ENCODE measurements around the gene GAL3ST1. TPM values are rescaled to one million over a fixed set of nuclear protein-coding genes. Genes with fewer than 3 reads are reported as not detected.

The GAL3ST1 gene
- total RNA-seq, 1 experiment from 2014 or later, result 2.1 TPM

- ChIA-PET CTCF (no interaction called here), POLR2A (no interaction called here)
- ATAC-seq, result no peak
Measured at GRCh38 chr22:30547188-30547587, 27.3 kb downstream of the GAL3ST1 start.

More at GRCh38 chr22:30547188-30547587, 27.3 kb downstream of the GAL3ST1 start:
- no peaks in the 10 kb centered on the region for H3K79me2 ChIP-seq (ENCODE audit: insufficient read depth, low read length)
- H3K27ac ChIP-seq (ENCODE audit: low read depth, low read length), result no peak overlapping the region
- no peak for TF ChIP-seq JUND (IDR thresholded peaks at IDR 0.05)
- no peak for TF ChIP-seq SP1 (IDR thresholded peaks at IDR 0.05; ENCODE audit: low read depth)
- TF ChIP-seq ZBTB33 (IDR thresholded peaks at IDR 0.05; ENCODE audit: extremely low read depth, insufficient replicate concordance, low read length), result no peak
- TF ChIP-seq CEBPB (IDR thresholded peaks at IDR 0.05; ENCODE audit: low read depth), result no peak
- no peak for TF ChIP-seq MAX (IDR thresholded peaks at IDR 0.05)
- no peak for TF ChIP-seq YY1 (IDR thresholded peaks at IDR 0.05; ENCODE audit: extremely low read depth, insufficient replicate concordance, low read depth, low read length)
- no peak for TF ChIP-seq POLR2AphosphoS5 (IDR thresholded peaks at IDR 0.05; ENCODE audit: low read depth, low read length)
- no peak for TF ChIP-seq EZH2phosphoT487 (IDR thresholded peaks at IDR 0.05; ENCODE audit: borderline replicate concordance)
- no peak for TF ChIP-seq SIN3A (IDR thresholded peaks at IDR 0.05; ENCODE audit: low read depth)
- no peak for TF ChIP-seq ELF1 (IDR thresholded peaks at IDR 0.05; ENCODE audit: borderline replicate concordance, low read depth)
- TF ChIP-seq ZNF274 (IDR thresholded peaks at IDR 0.05; ENCODE audit: low read depth, low read length), result no peak
- no peak for TF ChIP-seq CBX3 (IDR thresholded peaks at IDR 0.05; ENCODE audit: low read depth)
- no peak for TF ChIP-seq FOSL1 (IDR thresholded peaks at IDR 0.05; ENCODE audit: low read depth)
- no peak for TF ChIP-seq REST (IDR thresholded peaks at IDR 0.05; ENCODE audit: low read depth)
- no peak for TF ChIP-seq CTCF (IDR thresholded peaks at IDR 0.05 in 2 of 3, conservative IDR thresholded peaks at IDR 0.05 in 1 of 3; ENCODE audit: borderline replicate concordance in 1 of 3, insufficient read depth in 1 of 3, low read depth in 2 of 3, low read length in 2 of 3)
- no peak for TF ChIP-seq ZFX (IDR thresholded peaks at IDR 0.05)
- TF ChIP-seq POLR2A (IDR thresholded peaks at IDR 0.05; ENCODE audit: borderline replicate concordance, extremely low read depth, insufficient read depth, insufficient read length), result no peak
- no peaks in the 10 kb centered on the region for H3K4me1 ChIP-seq (ENCODE audit: control insufficient read depth in 1 of 2, insufficient read depth in 2 of 2, low read length in 2 of 2)
- no TSS peak for BruUV-seq (replicated peaks)
- no peak overlapping the region for H3K9ac ChIP-seq (ENCODE audit: low read length)
- no peaks in the 10 kb centered on the region for H3K9me2 ChIP-seq (ENCODE audit: insufficient read depth)
- no peaks in the 10 kb centered on the region for H4K20me1 ChIP-seq (ENCODE audit: insufficient read depth)
- no peaks in the 10 kb centered on the region for H3K36me3 ChIP-seq (ENCODE audit: control insufficient read depth in 1 of 2, insufficient read depth in 2 of 2, low read length in 2 of 2)
- RAD21 ChIA-PET (ENCODE audit: low non-redundant PET in 1 of 2, low total read pairs in 2 of 2, uncharacterized antibody in 2 of 2, unreplicated experiment in 2 of 2), result no interaction called here
- H3K9me3 ChIP-seq (ENCODE audit: control insufficient read depth in 1 of 2, insufficient read depth in 1 of 2, low read depth in 1 of 2, low read length in 2 of 2), result no peaks in the 10 kb centered on the region
- no peak for DNase-seq (ENCODE audit: low read depth, low spot score)
- no peak overlapping the region for H2AFZ ChIP-seq (ENCODE audit: low read depth, low read length, poor library complexity, severe bottlenecking)
- intact Hi-C loops (cut with micrococcal nuclease), result no loop called here
- no peak overlapping the region for H3K4me3 ChIP-seq (replicated peaks in 1 of 2; ENCODE audit: low read depth in 1 of 2, low read length in 2 of 2)
- no peak overlapping the region for H3K4me2 ChIP-seq (ENCODE audit: low read length)
- H3K27me3 ChIP-seq (ENCODE audit: insufficient read depth, low read length), result no peaks in the 10 kb centered on the region
